PC-9 (cell line): ENCODE results near the gene FAM217A. TPM values are rescaled to one million over a fixed set of nuclear protein-coding genes. Genes with fewer than 3 reads are reported as not detected.

Experiments
- BruUV-seq: library from RNA; stranded (reverse); fragments of 400-500 nt; replicated peaks from 2 replicates; lab custom pipeline; 2021; lab: Mats Ljungman, UMichigan
- CTCF ChIA-PET: fragments of 300-600 bp; sonication (Branson Sonifier 250); formaldehyde crosslinking; loops from one replicate; lab custom pipeline; 2022; ENCODE audit warnings: antibody characterized with exemption; lab: Charles Lee
- POLR2A ChIA-PET: fragments of 300-600 bp; sonication (Branson Sonifier 250); formaldehyde crosslinking; loops from one replicate; lab custom pipeline; 2022; ENCODE audit warnings: antibody characterized with exemption; ENCODE audit not compliant: unreplicated experiment; lab: Charles Lee
- DNase-seq, 2 experiments: peaks; one replicate each; pipeline versions ENCODE4 v3.0.0 to v3.0.0-alpha.2; 2015 to 2022; ENCODE audit warnings: mixed read lengths in 1 of 2
- H2AFZ ChIP-seq: fragments of 200-600 bp; sonication (generic); 2 replicates; pipeline ENCODE4 v1.8.1; 2017; ENCODE audit warnings: antibody characterized with exemption
- H3F3A ChIP-seq: fragments of 200-600 bp; sonication (generic); 2 replicates; pipeline ENCODE4 v1.8.1; 2017; ENCODE audit warnings: antibody characterized with exemption, mild to moderate bottlenecking, low read depth; ENCODE audit not compliant: insufficient read depth
- H3K27ac ChIP-seq: fragments of 200-600 bp; sonication (generic); 2 replicates; pipeline ENCODE4 v1.6.1; 2016; ENCODE audit warnings: mixed run types
- H3K27me3 ChIP-seq: fragments of 200-600 bp; sonication (generic); 2 replicates; pipeline ENCODE4 v1.6.1; 2016; ENCODE audit warnings: low read depth, mixed run types; ENCODE audit not compliant: insufficient read depth
- H3K36me3 ChIP-seq: fragments of 200-600 bp; sonication (generic); 2 replicates; pipeline ENCODE4 v1.6.1; 2016; ENCODE audit warnings: low read depth, mixed run types
- H3K4me1 ChIP-seq: fragments of 200-600 bp; sonication (generic); replicated peaks from 2 replicates; pipeline ENCODE4 v1.6.1; 2016; ENCODE audit warnings: mixed run types; ENCODE audit not compliant: insufficient read depth
- H3K4me2 ChIP-seq: fragments of 200-600 bp; sonication (generic); 2 replicates; pipeline ENCODE4 v1.6.1; 2017; ENCODE audit warnings: mixed run types
- H3K4me3 ChIP-seq: fragments of 200-600 bp; sonication (generic); 2 replicates; pipeline ENCODE4 v1.6.1; 2016; ENCODE audit warnings: mixed run types
- H3K79me2 ChIP-seq: fragments of 200-600 bp; sonication (generic); 2 replicates; pipeline ENCODE4 v1.6.1; 2017; ENCODE audit warnings: low read depth, mixed run types
- H3K9me2 ChIP-seq: fragments of 200-600 bp; sonication (generic); 2 replicates; pipeline ENCODE4 v1.8.1; 2017; ENCODE audit warnings: mild to moderate bottlenecking; ENCODE audit not compliant: insufficient read depth
- H3K9me3 ChIP-seq: fragments of 200-600 bp; sonication (generic); 2 replicates; pipeline ENCODE4 v1.8.1; 2016; ENCODE audit warnings: low read depth; ENCODE audit not compliant: insufficient read depth
- H4K20me1 ChIP-seq: fragments of 200-600 bp; sonication (generic); 2 replicates; pipeline ENCODE4 v1.8.1; 2017; ENCODE audit not compliant: insufficient read depth
- CTCF ChIP-seq: fragments of 200-600 bp; sonication (generic); conservative IDR thresholded peaks from 2 replicates; pipeline ENCODE4 v1.6.1; 2017; ENCODE audit warnings: mixed run types, antibody characterized with exemption, mild to moderate bottlenecking, moderate library complexity
- EZH2 ChIP-seq: fragments of 200-600 bp; sonication (generic); IDR thresholded peaks from 2 replicates; pipeline ENCODE4 v1.8.0; 2017; ENCODE audit warnings: antibody characterized with exemption, low read depth
- intact Hi-C: fragments of 100-400 bp; cut with micrococcal nuclease; formaldehyde crosslinking; loops from one replicate; pipeline ENCODE4 v1.10.0; 2022; ENCODE audit not compliant: unreplicated experiment
- total RNA-seq: library from RNA; stranded (reverse); gene quantifications from 2 replicates; pipeline ENCODE4 v1.2.3, GENCODE V29; 2021

The FAM217A gene
- total RNA-seq, 1 experiment from 2014 or later = not detected

- Histone ChIP-seq H3K36me3 (no peaks in the 10 kb centered on the region), H3K9me2 (no peaks in the 10 kb centered on the region), H3K4me2 (no peak overlapping the region), H4K20me1 (no peaks in the 10 kb centered on the region), H3K79me2 (no peaks in the 10 kb centered on the region), H3K27ac (no peak overlapping the region), H3K4me1 (0 out of 2 replicates have a peak, but pooled peaks cover 6% of the 10 kb centered on the region), H3K4me3 (no peak overlapping the region), H3K27me3 (no peaks in the 10 kb centered on the region), H3K9me3 (no peaks in the 10 kb centered on the region), H3F3A (no peaks in the 10 kb centered on the region), H2AFZ (no peak overlapping the region)
- BruUV-seq = no TSS peak
- CTCF ChIA-PET = no interaction called here
- TF ChIP-seq CTCF (no peak), EZH2 (no peak)
- intact Hi-C loops = no loop called here
- POLR2A ChIA-PET = interaction anchor here (0.6 kb wide), 1 partner anchor 777 kb away, joined by 4 read pairs; no protein-coding TSS in a partner anchor
- no peak for DNase-seq
Measured at GRCh38 chr6:4108561-4109093, 29.7 kb upstream of the FAM217A start.

- ChIA-PET CTCF (no interaction called here), POLR2A (interaction anchor here (0.6 kb wide), 1 partner anchor 776 kb away, joined by 4 read pairs; no protein-coding TSS in a partner anchor)
- H3K36me3 ChIP-seq = no peaks in the 10 kb centered on the region
- no peaks in the 10 kb centered on the region for H3F3A ChIP-seq
- no peaks in the 10 kb centered on the region for H4K20me1 ChIP-seq
- BruUV-seq = no TSS peak
- no peaks in the 10 kb centered on the region for H3K27me3 ChIP-seq
- H3K9me3 ChIP-seq = no peaks in the 10 kb centered on the region
- H3K27ac ChIP-seq = no peak overlapping the region
- no peak overlapping the region for H3K4me3 ChIP-seq
- H2AFZ ChIP-seq = no peak overlapping the region
- intact Hi-C loops = no loop called here
- DNase-seq = no peak
- no peaks in the 10 kb centered on the region for H3K79me2 ChIP-seq
- H3K4me1 ChIP-seq = 0 out of 2 replicates have a peak, but pooled peaks cover 6% of the 10 kb centered on the region
- H3K9me2 ChIP-seq = no peaks in the 10 kb centered on the region
- H3K4me2 ChIP-seq = no peak overlapping the region
- TF ChIP-seq EZH2 (no peak), CTCF (no peak)
Measured at GRCh38 chr6:4107873-4108272, 28.9 kb upstream of the FAM217A start.

- no peak for DNase-seq
- Histone ChIP-seq H3K36me3 (no peaks in the 10 kb centered on the region), H3K9me3 (no peaks in the 10 kb centered on the region), H3K9me2 (no peaks in the 10 kb centered on the region), H3K4me3 (no peak overlapping the region), H2AFZ (no peak overlapping the region), H3K27ac (no peak overlapping the region), H3K27me3 (no peaks in the 10 kb centered on the region), H4K20me1 (no peaks in the 10 kb centered on the region), H3K79me2 (no peaks in the 10 kb centered on the region), H3K4me2 (no peak overlapping the region), H3F3A (no peaks in the 10 kb centered on the region), H3K4me1 (0 out of 2 replicates have a peak, but pooled peaks cover 6% of the 10 kb centered on the region)
- intact Hi-C loops = no loop called here
- TF ChIP-seq EZH2 (no peak), CTCF (no peak)
- ChIA-PET POLR2A (no interaction called here), CTCF (no interaction called here)
- BruUV-seq = no TSS peak
Measured at GRCh38 chr6:4105980-4106536, 27.1 kb upstream of the FAM217A start.
